ENCODE results near the gene UQCR11.

- no peak for TF ChIP-seq CTCF (IDR thresholded peaks at IDR 0.05)
- no peak for TF ChIP-seq EP300 (IDR thresholded peaks at IDR 0.05)
- TF ChIP-seq POLR2AphosphoS5 (IDR thresholded peaks at IDR 0.05), result no peak
- TF ChIP-seq POLR2A (IDR thresholded peaks at IDR 0.05), result no peak
These were observed 21.9 kb upstream of the UQCR11 start for GRCh38 chr19:1627194-1627593.

Data from sigmoid colon (tissue), 4 donors.